T follicular helper cell (primary cell): Measurements from ENCODE around the gene IDH3A.
"Not testable (repeated sequence)": the region's sequence is repeated elsewhere in the genome, so short reads cannot be mapped to it uniquely, and the experiment has no call there.

Experiments used
- DNase-seq: peaks from one replicate; pipeline ENCODE4 v3.0.0-alpha.2; 2020; ENCODE audit warnings: low read depth

Gene IDH3A

DNA sequence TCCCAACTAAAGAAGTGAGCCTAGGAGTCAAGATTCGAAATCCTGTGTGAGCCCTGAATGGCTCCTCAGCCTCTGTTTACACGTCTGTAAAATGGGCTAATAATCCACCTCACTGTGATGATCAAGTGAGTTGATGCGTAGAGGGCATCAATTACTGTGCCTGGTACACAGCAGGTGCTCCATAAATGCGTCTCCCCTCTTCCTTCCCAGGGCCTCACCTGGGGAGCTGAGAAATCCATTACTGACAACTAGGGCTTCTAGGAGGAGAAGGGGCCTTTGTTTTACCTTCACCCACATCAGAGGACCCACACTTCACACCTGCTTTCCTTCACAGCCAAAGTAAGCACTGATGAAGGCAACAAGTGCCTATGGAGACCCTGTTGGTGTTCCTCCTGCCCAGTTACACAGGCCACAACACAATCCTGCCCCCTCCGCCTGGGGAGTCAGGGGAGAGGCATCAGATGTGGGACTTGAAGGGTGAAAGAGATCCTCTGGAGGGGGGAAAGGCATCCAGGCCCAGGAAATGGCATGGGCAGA, 19.3 kb upstream of the IDH3A start:
- DNase-seq, result no peak

DNA sequence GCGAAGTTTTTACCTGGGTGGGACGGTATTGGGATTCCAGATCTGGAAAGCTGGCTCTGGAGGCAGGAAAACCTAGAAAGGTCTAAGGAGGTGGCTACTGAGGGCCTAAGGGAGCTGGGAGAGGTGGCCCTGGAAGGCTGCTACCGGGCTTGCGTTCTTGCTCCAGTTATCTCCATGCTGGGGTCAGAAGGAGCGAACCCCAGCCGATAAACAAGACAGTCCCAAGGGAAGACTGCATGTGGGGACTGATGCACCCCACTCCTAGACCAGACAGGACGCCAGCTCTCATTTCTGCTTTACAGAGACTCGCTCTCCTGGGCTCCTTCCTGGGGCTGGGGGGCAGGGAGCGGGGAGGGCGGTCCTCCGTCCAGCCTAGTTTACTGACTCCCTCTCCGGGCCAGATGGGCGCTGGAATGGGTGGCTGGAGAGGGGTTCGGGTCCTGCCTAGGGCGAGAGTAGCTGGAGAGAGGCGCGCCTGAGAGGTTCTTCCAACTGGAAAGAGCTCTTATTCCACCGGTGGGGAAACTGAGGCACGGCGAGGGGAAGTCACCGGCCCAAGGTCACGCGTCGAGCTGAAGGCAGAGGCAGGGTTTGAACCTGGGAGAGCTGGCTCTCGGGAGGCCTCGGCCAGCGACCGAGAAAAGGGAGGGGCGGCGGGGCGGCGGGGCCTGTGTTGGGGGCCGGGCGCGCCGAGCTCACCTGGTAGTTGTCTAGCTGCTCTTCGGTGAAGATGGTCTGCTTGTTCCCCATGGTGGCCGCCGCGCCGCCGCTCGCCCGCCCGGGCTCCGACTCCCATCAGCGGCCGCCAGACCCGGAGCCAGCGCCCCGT, 18.5 kb upstream of the IDH3A start:
- DNase-seq, result no peak

DNA sequence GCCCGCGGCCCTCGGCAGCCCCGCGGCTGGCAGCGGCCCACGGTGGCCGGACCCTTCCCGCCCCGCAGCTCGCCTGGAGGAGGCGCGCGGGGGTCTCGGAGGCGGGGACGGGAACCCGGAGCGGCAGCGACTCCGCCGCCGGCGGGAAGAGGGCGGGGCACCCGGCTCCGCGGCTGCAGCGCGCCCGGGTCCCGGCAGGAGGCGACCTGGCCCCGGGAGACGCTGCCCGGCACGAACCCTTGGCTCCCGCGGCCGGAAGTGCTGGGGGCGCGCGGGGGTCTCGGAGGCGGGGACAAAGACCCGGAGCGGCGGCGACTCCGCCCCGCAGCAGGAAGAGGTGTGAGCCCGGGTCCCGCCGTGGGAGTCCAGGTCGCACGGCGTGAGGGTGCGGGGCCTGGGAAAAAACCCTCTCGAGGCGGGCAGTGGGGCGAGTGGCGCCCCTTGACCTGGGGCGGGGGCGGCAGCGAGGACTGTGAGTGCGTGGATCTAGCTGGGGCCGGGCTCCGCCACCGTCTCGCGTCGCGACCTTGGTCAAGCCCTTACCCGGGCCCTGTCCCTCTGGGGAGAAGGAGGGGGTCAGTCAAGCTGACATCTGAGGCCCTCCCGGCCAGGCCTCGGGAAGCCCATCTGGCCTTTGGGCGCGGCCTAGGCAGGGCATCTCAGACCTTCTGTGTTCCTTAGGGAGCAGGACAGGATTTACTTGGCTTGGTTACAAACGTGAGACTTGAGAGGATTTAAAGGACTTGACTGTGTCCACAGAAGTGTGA, 17.7 kb upstream of the IDH3A start, which contains the start of gene CIB2:
TSS of gene CIB2 (minus strand) at position 151 of the 767 bp plus-strand sequence. CDS start 230 bp downstream, outside the sequence.
- peak; percentile 64 for DNase-seq

DNA sequence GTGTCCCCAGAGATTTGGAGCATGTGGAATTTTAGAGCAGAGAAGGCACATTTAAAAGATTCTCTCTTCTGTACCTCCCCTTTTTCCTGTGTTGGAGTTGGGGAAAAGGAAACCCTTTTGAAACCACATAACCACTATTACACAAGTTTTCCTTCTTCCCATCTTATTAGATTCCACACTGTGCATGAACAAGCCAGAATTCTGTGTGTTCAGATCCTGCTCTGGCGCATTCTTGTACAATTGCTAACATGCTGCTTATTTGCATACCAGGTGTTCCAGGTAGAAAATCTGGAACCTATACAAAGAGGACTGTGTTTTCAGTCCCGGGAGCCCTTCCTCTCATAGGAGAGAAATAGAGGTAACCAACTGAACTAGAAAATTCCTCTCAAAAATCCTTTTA, 15.4 kb upstream of the IDH3A start:
- DNase-seq, result no peak

DNA sequence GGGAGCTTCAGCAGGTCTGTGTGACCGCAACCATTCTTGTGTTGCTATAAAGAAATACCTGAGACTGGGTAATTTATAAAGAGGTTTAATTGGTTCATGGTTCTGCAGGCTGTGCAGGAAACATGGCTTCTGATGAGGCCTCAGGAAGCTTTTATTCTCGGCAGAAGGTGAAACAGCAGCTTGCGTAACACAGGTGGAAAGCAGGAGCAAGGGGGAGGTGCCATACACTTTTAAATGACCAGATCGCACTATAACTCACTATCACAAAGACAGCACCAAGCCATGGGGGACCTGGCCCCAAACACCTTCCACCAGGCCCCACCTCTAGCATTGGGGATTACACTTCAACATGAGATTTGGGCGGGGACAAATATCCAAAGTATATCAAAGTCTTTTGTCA, 9.6 kb upstream of the IDH3A start:
- no peak for DNase-seq

DNA sequence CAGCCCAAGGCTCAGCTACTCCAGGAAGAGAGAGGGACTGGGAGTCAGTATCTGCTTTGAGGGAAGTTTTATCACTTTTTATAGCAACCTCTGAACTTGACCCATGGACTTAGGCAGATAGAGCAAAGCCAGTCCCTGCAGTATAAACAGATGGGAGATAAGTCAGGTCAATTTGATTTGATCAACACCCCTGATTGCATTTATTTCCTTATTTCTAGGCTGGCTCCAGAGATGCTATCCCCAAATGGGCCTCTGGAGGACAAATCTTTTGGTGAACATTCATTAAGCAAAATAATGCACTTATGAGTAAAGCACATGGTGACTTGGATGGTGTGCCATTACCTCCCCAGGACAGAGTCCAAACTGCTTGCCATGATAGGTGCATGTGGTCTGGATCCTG, 8.9 kb upstream of the IDH3A start:
- no peak for DNase-seq

DNA sequence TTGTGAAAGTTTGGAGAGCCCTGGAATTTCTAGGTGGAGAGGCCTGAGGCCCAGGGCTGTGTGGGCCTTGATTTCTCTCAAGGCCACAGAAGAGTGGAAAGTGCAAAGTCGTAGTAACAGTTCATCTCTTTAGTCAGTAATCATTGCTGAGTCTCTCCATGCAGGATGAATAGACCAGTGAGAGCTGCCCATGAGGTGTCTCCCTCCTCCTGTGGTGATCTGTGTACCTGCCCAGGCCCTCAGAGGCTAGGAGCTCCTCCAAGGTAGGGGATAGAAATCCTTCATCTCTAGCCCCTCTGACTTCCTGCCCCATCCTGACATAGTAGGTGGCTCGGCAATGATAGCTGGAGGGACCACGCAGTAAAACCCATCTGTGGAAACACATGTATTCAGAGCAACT, 6.8 kb upstream of the IDH3A start:
- DNase-seq, result no peak

DNA sequence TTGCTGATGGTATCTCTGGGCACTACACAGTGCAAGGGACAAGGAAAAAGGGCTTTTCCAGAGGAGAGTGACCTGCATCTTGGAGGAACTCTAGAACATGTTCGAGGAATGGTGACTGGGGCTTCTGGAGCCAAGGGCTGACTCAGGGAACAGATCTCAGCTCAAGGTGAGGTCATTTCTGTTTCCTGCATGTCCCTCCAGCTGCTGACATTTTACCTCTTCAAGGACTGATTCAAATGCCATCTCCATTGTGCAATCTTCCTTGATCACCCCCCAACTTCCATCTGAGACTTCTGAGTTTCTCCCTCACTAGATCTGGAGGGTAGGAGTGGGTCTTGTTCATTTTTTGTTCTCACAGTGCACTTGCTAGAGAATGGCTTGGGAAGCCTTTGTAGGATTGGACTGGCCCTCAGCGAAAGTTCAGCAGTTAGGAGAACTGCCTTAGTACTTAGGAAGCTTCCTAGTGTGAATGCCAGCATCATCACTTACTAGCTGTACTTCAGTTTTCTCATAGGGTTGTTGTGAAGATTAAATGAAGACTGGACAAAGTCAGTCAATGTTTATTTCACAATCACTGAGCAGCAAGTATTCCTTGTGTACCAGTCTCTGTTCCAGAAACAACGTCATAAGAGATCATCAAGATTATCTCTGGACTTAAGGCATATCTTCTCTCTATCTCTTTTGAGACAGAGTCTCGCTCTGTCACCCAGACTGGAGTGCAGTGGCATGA, 2.6 kb upstream of the IDH3A start:
- DNase-seq, result no peak

DNA sequence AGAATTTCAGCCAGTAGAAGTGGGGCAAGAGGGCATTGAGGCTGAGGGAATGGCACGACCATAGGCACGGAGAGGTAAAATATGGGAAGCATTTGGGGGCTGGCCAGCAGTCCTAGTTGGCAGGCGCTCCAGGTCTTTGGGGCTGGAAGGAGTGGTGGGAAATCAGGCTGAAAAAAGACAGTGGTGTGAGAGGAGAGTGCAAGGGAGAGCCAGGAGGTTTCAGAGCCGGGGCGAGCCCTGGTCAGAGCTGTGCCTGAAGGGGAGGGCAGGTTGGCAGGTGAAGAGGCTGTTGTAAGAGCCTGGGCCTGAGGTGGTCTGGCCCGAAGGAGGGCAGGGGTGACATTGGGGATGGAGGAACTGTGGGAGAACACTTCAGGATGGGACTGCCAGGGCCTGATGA, 1.6 kb upstream of the IDH3A start:
- DNase-seq, result no peak

DNA sequence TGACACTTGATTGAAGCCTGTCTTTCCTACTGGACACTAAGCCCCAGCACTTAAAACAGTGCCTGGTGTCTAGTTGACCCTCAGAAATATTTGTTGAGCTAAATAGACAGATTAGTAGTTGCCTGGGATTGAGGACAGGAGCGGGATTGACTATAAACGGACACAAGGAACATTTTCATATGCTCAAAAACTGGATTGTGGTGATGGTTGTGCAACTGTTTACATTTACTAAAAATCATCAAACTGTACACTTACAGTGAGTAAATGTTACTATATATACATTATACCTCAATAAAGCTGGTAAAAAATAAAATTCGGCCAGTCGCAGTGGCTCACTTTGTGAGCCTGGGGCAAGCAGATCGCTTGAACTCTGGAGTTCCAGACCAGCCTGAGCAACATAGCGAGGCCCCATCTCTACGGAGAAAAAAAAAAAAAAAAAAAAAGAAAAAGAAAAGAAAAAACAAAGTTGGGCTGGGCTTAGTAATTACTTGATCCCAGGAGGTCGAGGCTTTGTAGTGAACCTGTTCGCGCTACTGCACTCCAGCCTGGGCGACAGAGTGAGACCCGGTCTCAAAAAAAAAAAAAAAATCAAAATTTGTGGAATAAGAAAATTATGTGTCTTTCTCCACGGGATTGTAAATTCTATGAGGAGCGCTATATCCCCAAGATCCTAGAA, 632 bp upstream of the IDH3A start:
- DNase-seq, result no peak

DNA sequence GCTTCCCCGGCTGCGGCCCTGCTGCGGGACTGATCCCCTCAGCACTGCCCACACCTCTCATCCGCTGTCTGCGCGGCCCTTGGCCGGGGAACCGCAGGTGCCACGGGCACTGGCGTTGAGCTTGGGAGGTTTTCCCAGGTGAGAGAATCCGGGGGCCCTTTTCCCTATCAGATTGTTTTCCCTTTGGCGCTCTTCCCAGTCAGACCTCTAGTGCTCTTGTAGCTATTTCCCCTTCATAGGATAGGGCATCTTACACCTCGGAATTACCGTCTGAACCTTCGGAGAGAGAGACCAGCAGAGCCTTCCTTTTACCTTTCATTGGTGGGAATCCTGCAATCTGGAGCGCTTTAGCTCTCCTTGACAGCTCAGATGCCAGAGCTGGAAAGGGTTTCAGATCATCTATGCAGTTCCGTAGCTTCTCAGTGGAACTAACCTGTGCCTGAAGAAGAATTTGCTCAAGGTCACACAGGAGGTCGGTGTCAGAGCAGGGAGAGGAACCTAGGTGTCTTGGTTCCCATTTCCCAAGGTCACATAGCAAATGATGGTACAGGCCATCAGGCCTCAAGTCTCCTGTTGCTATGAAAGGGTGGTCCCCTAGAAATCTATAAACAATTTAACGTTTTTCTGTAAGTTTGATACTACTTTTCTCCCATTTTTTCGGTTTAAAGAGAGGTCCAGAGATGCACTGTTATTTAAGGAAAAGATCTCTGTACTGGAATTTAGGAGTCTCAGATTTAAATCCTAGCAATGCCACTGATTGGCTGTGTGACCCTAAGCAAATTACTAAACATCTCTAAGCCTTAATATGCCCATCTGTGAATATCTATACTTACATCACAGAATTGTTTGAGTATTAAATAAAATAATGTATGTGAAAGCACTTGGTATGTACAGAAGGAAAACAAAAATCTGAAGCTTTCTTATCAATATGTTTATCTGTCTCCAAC, 916 bp downstream of the IDH3A start:
- no peak for DNase-seq

DNA sequence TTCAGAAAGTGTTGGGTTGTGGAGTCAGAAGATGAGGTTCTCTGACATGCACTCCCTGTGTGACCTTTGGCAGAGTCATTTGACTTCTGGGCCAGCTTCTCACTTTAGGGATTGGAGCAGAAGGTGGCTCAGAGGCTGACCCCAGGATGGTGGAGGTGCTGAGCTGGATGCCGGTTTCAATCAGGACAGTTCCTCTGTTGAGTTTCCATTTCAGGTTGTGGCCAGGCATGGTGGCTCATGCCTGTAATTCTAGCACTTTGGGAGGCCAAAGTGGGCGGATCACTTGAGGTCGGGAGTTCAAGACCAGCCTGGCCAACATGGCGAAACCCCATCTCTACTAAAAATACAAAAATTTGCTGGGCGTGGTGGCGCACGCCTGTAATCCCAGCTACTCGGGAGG, 1.9 kb downstream of the IDH3A start:
- DNase-seq, result not testable (repeated sequence)

DNA sequence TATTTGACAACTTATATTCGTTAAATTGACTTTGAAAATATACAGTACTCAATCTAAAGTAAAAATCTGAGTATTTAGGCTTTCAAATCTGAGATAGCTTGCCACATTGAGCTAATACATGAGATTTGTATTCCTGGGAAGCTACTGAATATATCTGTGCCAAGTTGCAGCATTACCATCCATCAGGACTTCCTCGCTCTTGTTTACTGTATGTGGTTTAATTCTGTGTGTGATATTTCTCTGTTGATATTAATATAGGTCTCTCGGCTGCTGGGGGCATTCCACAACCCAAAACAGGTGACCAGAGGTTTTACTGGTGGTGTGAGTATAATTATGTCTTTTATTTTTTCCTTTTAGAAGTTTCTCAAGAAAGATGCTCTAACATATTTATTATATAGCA, 5.8 kb downstream of the IDH3A start:
- no peak for DNase-seq

DNA sequence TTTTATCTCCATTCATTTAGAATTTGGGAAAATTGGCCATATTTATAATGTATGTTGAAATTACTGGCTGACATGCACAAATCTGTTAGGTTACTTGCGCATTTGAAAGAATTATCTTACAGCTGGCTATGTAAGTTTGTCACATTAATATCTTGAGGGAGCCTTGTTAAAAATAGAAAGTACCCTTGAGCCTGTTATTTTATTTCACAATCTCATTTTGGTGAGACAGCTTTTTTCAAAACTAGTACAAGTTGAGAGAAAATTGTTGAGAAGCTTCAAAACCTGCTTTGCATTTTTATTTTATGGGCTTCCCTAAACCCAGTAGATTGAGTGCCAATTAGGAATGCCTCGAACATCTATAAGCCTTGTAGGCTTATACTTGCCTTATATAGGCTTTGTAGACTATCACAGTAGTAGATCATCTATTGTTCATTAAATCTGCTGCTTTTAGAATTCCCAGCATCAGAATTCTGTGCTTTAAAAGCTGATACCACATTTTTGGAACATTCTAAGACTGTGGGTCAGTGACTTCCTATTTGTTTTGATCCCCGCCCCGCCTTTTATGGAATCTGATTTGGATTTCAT, 6.3 kb downstream of the IDH3A start:
- DNase-seq, result no peak

DNA sequence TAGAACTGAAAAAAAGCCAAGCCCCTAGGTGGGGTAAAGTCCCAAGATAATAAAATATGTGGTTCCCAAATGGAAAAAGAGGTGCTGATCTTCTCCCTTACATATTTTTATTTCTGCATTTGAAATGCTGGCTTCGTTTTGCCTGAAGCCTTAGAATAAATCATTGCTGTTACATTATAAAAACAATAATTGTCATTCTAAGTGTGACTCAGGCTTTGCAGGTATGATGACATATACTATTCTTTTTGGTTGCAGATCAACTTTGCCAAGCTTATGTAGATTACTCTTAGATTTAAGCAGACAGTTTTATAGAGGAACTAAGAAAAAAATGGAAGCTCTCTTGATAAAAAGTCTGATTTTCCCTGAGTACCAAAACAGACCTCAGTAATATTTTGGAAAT, 7.5 kb downstream of the IDH3A start:
- DNase-seq, result no peak

DNA sequence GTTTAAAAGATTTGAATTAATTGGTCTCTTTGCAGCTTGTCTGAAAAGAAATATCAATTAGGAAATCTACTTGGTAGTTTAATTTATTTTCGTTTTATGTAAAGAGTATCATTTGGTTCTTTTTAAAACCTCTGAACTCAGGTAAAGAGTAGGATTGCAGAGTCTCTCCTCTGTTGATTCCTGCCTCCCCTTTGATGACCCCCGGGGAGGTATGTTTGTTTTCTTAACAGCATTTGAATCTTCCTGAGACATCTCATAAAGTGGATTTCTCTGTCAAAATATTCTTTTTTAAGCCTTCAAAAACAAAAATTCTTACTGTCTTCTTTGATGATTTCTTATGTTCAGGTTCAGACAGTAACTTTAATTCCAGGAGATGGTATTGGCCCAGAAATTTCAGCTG, 8.0 kb downstream of the IDH3A start:
- DNase-seq, result no peak

DNA sequence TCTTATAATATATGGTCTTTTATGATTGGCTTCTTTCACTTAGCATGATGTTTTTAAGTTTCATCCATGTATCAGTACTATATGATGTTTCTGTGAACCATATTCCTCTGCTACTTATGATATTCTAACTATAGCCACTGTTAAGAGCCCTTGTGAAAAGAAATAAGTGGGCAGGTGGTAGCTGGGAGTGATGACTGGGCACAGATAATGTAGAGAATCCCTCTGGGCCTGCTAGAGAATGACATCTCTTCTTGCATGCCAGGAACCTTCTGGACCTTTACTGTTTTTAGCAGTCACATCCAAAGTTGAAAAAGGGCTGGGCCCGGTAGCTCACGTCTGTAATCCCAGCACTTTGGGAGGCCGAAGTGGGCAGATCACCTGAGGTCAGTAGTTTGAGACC, 10.2 kb downstream of the IDH3A start:
- DNase-seq, result no peak

DNA sequence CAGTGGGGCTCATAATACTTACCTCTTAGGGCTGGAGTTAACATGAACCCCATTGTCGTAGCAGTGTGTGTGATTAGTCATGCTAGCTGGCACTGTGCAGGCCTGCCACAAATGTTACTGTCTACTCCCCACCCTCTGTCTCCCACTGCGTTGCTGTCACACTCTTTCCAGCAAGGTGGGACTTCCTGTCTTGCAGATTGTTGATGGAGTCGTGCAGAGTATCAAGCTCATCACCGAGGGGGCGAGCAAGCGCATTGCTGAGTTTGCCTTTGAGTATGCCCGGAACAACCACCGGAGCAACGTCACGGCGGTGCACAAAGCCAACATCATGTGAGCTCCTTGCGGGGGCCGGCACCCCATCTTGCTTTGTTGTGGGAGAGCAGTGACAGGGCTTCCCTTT, 12.9 kb downstream of the IDH3A start:
- DNase-seq, result peak; percentile 37

DNA sequence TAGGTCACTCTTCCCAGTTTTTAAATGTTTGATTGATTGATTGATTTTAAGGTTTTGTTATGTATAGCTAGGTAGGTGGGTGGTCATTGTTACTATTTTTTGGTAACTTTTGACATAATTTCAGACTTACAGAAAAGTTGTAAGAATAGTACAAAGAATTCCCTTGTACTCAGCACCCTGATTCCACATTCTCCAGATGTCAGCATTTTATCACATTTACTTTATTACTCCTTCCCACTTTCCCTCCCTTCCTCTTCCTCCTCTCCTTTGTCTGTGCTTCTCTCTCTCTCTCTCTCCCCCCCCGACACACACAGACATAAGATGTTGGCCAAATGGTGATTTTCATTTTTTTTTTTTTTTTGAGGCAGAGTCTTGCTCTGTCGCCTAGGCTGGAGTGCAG, 14.8 kb downstream of the IDH3A start:
- no peak for DNase-seq

DNA sequence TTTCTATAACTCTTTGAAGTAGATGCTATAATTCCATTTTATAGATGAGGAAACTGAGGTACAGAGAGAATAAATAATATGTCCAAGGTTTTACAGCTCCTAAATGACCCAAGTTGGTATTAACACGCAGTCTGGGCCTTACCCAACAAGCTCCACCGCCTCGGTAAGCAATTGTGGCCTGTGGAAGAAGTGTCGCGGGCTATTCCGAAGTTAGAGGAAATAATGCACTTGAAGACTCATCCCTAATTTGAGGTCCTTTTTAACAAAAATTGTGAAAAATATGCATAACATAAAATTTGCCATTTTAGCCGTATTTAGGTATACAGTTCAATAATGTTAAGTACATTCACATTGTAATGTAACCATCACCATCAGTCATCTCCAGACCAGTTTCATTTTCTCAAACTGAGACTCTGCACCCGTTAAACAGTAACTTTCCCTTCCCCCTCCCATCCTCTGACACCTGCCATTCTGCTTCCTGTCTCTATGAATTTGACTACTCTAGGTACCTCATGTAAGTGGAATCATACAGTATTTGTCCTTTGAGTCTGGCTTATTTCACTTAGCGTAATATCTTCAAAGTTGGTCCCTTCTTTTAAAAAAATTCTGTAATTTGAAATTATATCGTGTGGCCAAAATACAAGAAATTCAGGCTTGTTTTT, 18.2 kb downstream of the IDH3A start:
- DNase-seq, result no peak
